Pancreas (tissue), 10 donors: ENCODE results near the gene KLHL30. TPM values are rescaled to one million over a fixed set of nuclear protein-coding genes. Genes with fewer than 3 reads are reported as not detected.
"Not testable (repeated sequence)": the region's sequence is repeated elsewhere in the genome, so short reads cannot be mapped to it uniquely, and the experiment has no call there.

Source experiments
- ATAC-seq, 4 donors: fragments of 200-7000 bp; cut with Tn5 transposase; one replicate each; pipeline versions ENCODE4 v1.8.0 to v1.9.1; 2020; ENCODE audit warnings: mild to moderate bottlenecking in 4 of 4, moderate library complexity in 4 of 4
- DNase-seq, 6 donors: peaks; one replicate each; pipeline ENCODE4 v3.0.0-alpha.2; 2020
- FAIRE-seq: peaks from 2 replicates; lab custom pipeline; 2012; peaks lifted over from hg19 to GRCh38; lab: Jason Lieb, UNC
- H3K27ac ChIP-seq, 4 donors: fragments of 200-600 bp; sonication (generic); 1 replicate in 3 of 4; 2 replicates in 1 of 4; pipeline versions ENCODE4 v1.5.0 to v1.8.0; 2020
- H3K27me3 ChIP-seq, 4 donors: fragments of 200-600 bp; one replicate each; pipeline ENCODE4 v1.8.0; 2021
- H3K36me3 ChIP-seq, 3 donors: fragments of 200-600 bp; sonication (generic) in 1 of 3; one replicate each; pipeline versions ENCODE4 v1.5.0 to v1.8.0; 2020 to 2021
- H3K4me1 ChIP-seq, 3 donors: fragments of 200-600 bp; one replicate each; pipeline ENCODE4 v1.8.0; 2021
- H3K4me3 ChIP-seq, 4 donors: fragments of 200-600 bp; sonication (generic) in 2 of 4; one replicate each; pipeline versions ENCODE4 v1.5.0 to v1.8.0; 2020 to 2021
- H3K9me3 ChIP-seq, 4 donors: fragments of 200-600 bp; one replicate each; pipeline ENCODE4 v1.8.0; 2021
- CTCF ChIP-seq, 4 donors: fragments of 200-600 bp; sonication (generic) in 3 of 4; IDR thresholded peaks; one replicate each; pipeline versions ENCODE4 v1.5.0 to v1.8.0; 2021; ENCODE audit warnings: antibody characterized with exemption in 4 of 4
- WGBS, 2 donors: extraction: QIAGEN DNeasy Blood & Tissue Kit; methylation state at CpG; one replicate each; pipeline ENCODE4 v1.1.7; 2013; 5-methylcytosine and 5-hydroxymethylcytosine counted together
- intact Hi-C, 3 donors: fragments of 100-400 bp; cut with DNase I; formaldehyde crosslinking; loops; one replicate each; pipeline versions ENCODE4 v1.11.1 to v1.14.2; 2022
- polyA plus RNA-seq, 2 donors: library from polyadenylated mRNA; stranded (reverse); fragments of 200-250 nt; gene quantifications; one replicate each; pipeline ENCODE4 v1.2.3, GENCODE V29; 2013
- total RNA-seq, 6 donors: library from RNA; stranded (reverse); fragmentation: NEBNext Ultra II Directional in 4 of 6; extraction: Animal tissue kit (Norgen Biotek cat#: 25700) in 4 of 6; gene quantifications; one replicate each; pipeline versions ENCODE4 v1.2.1 to v1.2.4, GENCODE V29; 2021 to 2023
- donor health status: healthy with polysubstance abuse.
- donor health status: DM: no; HTN: no; CAD: no; lungs with moderate emphysema.
- donor health status: DM: no; HTN: no; CAD: no.
- donor health status: control.
- donor health status: control.
- donor health status: Bipolar disorder and iron deficiency.
- donor health status: DM: yes; HTN: yes; CAD: no.
- donor health status: DM: no; HTN: no; CAD: no.
- donor health status: DM: no; HTN: no; CAD: no.
- donor health status: DM: yes; HTN: yes; CAD: no.

Gene KLHL30
- total and polyA plus RNA-seq, 8 donors = 0.03 to 0.14 (median 0.11) TPM; not detected in 2

- DNase-seq = peak in 2 of 6 donors; percentile 13 to 37
- FAIRE-seq = no peak
- H3K27me3 ChIP-seq = no peaks in the 10 kb centered on the region
- peaks cover 0 to 7% (median 6%) of the 10 kb centered on the region in 3 donors for H3K4me1 ChIP-seq
- no peak overlapping the region for H3K27ac ChIP-seq
- WGBS, 2 donors = 96 to 97% methylated on average over 13 of the region's 13 CpGs
- no peaks in the 10 kb centered on the region for H3K9me3 ChIP-seq
- no peaks in the 10 kb centered on the region for H3K36me3 ChIP-seq
- ATAC-seq = no peak
- intact Hi-C loops = no loop called here
- H3K4me3 ChIP-seq = no peak overlapping the region
- no peak for TF ChIP-seq CTCF (IDR thresholded peaks at IDR 0.05)
Observed at GRCh38 chr2:238113611-238114010, 24.9 kb upstream of the KLHL30 start.

DNA sequence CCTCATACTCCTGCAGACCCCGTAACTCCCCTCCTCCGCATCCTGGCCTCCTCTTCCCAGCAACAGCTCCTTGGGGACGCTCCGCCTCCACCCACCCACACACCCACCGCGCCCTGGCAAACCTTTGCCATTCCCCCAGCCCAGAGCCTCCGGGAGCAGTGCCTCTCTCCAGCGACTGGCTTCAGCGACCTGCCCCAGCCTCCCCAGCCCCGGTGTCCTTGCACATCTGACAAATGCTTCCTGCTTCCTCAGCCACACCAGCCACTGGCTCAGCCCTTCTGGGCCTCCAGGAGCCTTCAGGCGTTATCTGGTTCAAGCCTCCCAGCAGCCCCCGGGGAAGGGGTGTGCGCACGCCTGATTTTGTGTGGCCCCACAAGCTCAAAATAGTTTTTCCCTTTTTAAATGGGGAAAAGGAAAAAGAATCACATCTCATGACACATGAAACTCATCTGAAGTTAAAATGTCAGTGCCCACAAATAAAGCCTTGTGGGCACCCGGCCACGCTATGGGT, 24.1 kb upstream of the KLHL30 start:
- peak in 3 of 6 donors; percentile 15 to 55 (median 54) for DNase-seq
- 86 to 87% methylated on average over 16 of the region's 16 CpGs for WGBS, 2 donors

DNA sequence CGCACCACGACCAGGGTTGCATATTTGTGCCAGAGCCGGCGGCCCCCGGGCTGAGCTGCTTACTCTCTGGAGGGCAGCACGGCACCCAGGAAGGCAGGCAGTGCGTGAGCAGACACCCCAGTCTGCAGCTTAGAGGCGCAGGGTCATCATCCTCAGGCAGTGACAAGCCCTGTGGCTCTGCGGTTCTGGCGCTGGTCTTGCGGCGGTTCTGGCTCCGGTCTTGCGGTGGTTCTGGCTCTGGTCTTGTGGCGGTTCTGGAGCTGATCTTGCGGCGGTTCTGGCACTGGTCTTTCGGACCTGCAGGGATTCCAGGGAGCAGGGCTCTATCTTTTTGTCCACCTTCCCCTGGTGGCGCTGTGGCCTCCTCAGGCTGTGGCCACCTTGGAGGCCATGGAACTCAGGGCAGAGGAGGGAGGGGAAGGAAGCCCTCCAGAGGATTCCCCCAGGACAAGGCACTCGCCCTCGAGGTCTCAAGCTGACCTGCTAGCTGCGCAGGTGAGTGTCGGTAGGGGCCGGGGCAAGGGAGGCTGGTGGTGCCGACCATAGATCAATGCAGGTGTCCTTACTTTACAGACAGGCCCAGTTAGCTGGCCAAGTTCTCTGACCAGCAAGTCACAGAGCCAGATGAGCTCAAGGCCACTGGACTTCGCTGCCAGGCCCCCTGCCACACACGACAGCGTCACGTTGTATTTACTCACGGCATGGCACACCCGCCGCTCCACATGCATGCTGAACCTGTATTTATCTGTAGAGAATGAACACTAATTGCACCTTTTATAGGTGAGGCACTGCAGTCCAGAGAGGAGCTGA, 23.4 kb upstream of the KLHL30 start:
- FAIRE-seq = no peak
- DNase-seq = peak; percentile 65 to 84 (median 75)
- peak overlapping the region in 1 of 4 donors; percentile 17 for H3K27ac ChIP-seq
- intact Hi-C loops = no loop called here
- peaks cover 0 to 7% (median 6%) of the 10 kb centered on the region in 3 donors for H3K4me1 ChIP-seq
- no peak for TF ChIP-seq CTCF (IDR thresholded peaks at IDR 0.05)
- H3K27me3 ChIP-seq = no peaks in the 10 kb centered on the region
- no peak overlapping the region for H3K4me3 ChIP-seq
- no peaks in the 10 kb centered on the region for H3K9me3 ChIP-seq
- peak; percentile 82 to 94 (median 88) for ATAC-seq
- WGBS, 2 donors = 69 to 73% methylated on average over 32 of the region's 32 CpGs
- H3K36me3 ChIP-seq = no peaks in the 10 kb centered on the region

More for the DNA sequence above, 24.1 kb upstream of the KLHL30 start:
- FAIRE-seq (no peak), ATAC-seq (no peak)
- H3K4me1 ChIP-seq = peaks cover 0 to 7% (median 6%) of the 10 kb centered on the region in 3 donors
- intact Hi-C loops = no loop called here
- no peak overlapping the region for H3K27ac ChIP-seq
- no peak for TF ChIP-seq CTCF (IDR thresholded peaks at IDR 0.05)
- H3K9me3 ChIP-seq = no peaks in the 10 kb centered on the region
- no peaks in the 10 kb centered on the region for H3K27me3 ChIP-seq
- H3K4me3 ChIP-seq = no peak overlapping the region
- no peaks in the 10 kb centered on the region for H3K36me3 ChIP-seq

GRCh38 chr2:238115709-238116108, 22.8 kb upstream of the KLHL30 start:
- H3K27me3 ChIP-seq, intact Hi-C loops, ATAC-seq, H3K9me3 ChIP-seq, FAIRE-seq, H3K36me3 ChIP-seq, H3K27ac ChIP-seq, H3K4me3 ChIP-seq, H3K4me1 ChIP-seq: not testable (repeated sequence)
- peak in 2 of 6 donors; percentile 9 to 31 for DNase-seq
- WGBS, 2 donors = 96 to 97% methylated on average over 12 of the region's 12 CpGs

- FAIRE-seq = no peak
- intact Hi-C loops = no loop called here
- H3K36me3 ChIP-seq = no peaks in the 10 kb centered on the region
Observed at GRCh38 chr2:238116298-238117198, 21.9 kb upstream of the KLHL30 start.

More at GRCh38 chr2:238116298-238117198, 21.9 kb upstream of the KLHL30 start:
- Histone ChIP-seq H3K27ac (no peak overlapping the region), H3K4me1 (peaks cover 0 to 7% (median 6%) of the 10 kb centered on the region in 3 donors), H3K4me3 (no peak overlapping the region), H3K27me3 (no peaks in the 10 kb centered on the region), H3K9me3 (no peaks in the 10 kb centered on the region)
- ATAC-seq (no peak), DNase-seq (peak in 3 of 6 donors; percentile 34 to 69 (median 51))
- WGBS, 2 donors = 93 to 95% methylated on average over 20 to 21 of the region's 21 CpGs
- TF ChIP-seq CTCF (IDR thresholded peaks at IDR 0.05) = no peak
